ENCODE measurements around the gene OR51E2.

The OR51E2 gene

DNA sequence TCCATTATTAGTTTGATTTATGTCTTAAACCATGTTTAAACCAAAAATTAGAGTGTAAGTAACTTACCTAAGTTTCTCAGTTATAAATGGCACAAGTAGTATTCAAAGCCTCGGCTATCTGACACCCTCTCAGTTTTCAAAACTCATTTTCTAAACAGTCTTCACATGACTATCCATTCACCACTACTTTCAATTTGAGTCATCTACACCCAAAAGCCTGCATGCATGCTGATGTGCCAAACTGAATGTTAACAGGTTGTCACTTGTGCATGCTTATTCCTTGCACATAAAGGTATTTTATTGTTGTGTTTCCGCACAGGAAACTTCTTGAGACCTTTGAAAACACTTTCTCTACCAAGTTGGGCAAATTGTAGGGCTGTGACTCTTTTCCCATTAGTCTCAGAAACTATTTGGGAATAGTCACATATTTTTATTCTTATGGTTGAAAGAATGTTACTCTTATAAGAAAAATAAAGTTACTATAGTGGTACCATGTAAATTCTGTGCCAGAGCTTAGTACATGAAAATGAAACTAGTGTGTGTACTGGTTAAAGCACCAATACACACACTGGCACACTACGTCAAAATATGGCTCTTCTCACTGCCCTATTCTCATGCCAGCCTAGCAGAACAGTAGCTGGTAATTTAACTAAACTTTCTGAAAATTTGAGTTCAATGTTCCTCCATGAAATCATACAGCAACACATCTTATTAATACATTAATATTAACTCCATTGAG is 2.2 kb upstream of the OR51E2 start:
- peaks cover 26% of the 10 kb centered on the region for H3K4me1 ChIP-seq (ENCODE audit: low read depth, poor library complexity, severe bottlenecking)
- H3K79me2 ChIP-seq (ENCODE audit: insufficient read depth, low read depth) = no peaks in the 10 kb centered on the region
- H3K27ac ChIP-seq = peak overlapping the region; percentile 12; the same call in 1 of the 2 replicates
- H2AFZ ChIP-seq (ENCODE audit: low read depth) = 0 out of 2 replicates have a peak overlapping the region, but pooled peaks have one; percentile 0
- H3K36me3 ChIP-seq (ENCODE audit: insufficient read depth) = no peaks in the 10 kb centered on the region
- TF ChIP-seq, protein P1, sequence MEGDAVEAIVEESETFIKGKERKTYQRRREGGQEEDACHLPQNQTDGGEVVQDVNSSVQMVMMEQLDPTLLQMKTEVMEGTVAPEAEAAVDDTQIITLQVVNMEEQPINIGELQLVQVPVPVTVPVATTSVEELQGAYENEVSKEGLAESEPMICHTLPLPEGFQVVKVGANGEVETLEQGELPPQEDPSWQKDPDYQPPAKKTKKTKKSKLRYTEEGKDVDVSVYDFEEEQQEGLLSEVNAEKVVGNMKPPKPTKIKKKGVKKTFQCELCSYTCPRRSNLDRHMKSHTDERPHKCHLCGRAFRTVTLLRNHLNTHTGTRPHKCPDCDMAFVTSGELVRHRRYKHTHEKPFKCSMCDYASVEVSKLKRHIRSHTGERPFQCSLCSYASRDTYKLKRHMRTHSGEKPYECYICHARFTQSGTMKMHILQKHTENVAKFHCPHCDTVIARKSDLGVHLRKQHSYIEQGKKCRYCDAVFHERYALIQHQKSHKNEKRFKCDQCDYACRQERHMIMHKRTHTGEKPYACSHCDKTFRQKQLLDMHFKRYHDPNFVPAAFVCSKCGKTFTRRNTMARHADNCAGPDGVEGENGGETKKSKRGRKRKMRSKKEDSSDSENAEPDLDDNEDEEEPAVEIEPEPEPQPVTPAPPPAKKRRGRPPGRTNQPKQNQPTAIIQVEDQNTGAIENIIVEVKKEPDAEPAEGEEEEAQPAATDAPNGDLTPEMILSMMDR (conservative IDR thresholded peaks at IDR 0.05; ENCODE audit: low read depth, low read length) = no peak
- H3K27me3 ChIP-seq (ENCODE audit: insufficient read depth, low read depth) = no peaks in the 10 kb centered on the region
- H3K9ac ChIP-seq = no peak overlapping the region
- H3K4me3 ChIP-seq (IDR thresholded peaks at IDR 0.05; ENCODE audit: insufficient read depth, low read depth, low read length) = no peak overlapping the region
- peak overlapping the region; percentile 28 for H3K4me2 ChIP-seq
- no peaks in the 10 kb centered on the region for H4K20me1 ChIP-seq (ENCODE audit: insufficient read depth)

DNA sequence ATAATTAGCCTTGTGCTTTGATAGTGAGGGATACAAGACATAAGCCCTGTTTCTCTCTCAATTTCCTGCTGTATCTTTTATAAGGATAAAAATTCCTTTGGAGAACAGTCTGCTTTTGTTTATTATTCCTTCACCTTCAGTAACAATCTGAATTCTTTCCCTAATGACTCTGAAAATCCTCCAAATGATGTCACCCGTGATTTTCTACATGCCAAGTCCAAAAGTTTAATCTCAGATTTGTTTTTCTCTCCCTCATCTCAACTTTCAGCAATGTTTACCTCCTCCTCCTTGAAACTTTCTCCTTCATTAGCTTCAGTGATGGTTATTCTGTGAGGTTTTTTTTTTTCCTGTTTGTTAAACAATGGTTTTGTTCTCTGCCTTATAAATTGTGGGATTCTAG is 2.2 kb downstream of the OR51E2 start:
- Histone ChIP-seq H3K27ac (no peak overlapping the region), H3K4me2 (no peak overlapping the region), H3K36me3 (ENCODE audit: insufficient read depth) (no peaks in the 10 kb centered on the region), H3K27me3 (ENCODE audit: insufficient read depth, low read depth) (no peaks in the 10 kb centered on the region), H2AFZ (ENCODE audit: low read depth) (no peak overlapping the region), H4K20me1 (ENCODE audit: insufficient read depth) (no peaks in the 10 kb centered on the region), H3K79me2 (ENCODE audit: insufficient read depth, low read depth) (no peaks in the 10 kb centered on the region), H3K9ac (no peak overlapping the region), H3K4me3 (IDR thresholded peaks at IDR 0.05; ENCODE audit: insufficient read depth, low read depth, low read length) (no peak overlapping the region), H3K4me1 (ENCODE audit: low read depth, poor library complexity, severe bottlenecking) (peaks cover 19% of the 10 kb centered on the region)
- TF ChIP-seq, protein P1 (conservative IDR thresholded peaks at IDR 0.05; ENCODE audit: low read depth, low read length) = no peak

DNA sequence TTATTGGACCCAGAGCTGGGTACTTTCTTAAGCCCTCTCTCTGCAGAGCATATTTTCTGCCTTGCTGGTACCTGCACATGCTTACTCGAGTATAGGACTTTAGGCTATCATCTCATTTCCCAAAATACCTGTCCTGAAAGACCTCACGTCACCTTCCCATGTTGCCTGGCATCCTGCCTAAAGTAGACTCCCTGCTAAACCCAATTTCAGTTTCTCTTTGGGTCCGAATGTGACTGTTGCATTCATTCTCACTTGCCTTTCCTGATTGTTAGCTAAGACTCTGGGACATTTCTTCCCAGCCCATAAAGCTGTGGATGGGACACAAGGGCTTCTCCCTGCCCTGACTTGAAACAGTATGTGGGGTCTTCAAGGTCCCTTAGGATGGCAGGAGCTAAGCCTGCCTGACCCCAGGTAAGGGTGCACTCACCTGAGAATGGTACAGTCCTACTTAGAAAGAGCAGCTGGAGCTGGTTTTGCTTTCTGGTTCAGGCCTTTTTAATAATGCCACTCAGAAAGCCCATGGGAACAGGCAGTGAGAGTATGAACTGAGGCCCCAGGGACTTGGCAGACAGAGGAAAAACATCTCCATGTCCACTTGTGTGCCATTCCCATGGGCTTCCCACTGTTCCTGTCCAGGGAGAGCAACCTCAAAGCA is 12.9 kb downstream of the OR51E2 start:
- H3K4me3 ChIP-seq (IDR thresholded peaks at IDR 0.05; ENCODE audit: insufficient read depth, low read depth, low read length) = no peak overlapping the region
- H2AFZ ChIP-seq (ENCODE audit: low read depth) = no peak overlapping the region
- no peaks in the 10 kb centered on the region for H3K4me1 ChIP-seq (ENCODE audit: low read depth, poor library complexity, severe bottlenecking)
- no peak overlapping the region for H3K4me2 ChIP-seq
- H4K20me1 ChIP-seq (ENCODE audit: insufficient read depth) = no peaks in the 10 kb centered on the region
- H3K36me3 ChIP-seq (ENCODE audit: insufficient read depth) = no peaks in the 10 kb centered on the region
- H3K27ac ChIP-seq = no peak overlapping the region
- TF ChIP-seq, protein P1 (conservative IDR thresholded peaks at IDR 0.05; ENCODE audit: low read depth, low read length) = no peak
- H3K79me2 ChIP-seq (ENCODE audit: insufficient read depth, low read depth) = no peaks in the 10 kb centered on the region
- no peaks in the 10 kb centered on the region for H3K27me3 ChIP-seq (ENCODE audit: insufficient read depth, low read depth)
- no peak overlapping the region for H3K9ac ChIP-seq

DNA sequence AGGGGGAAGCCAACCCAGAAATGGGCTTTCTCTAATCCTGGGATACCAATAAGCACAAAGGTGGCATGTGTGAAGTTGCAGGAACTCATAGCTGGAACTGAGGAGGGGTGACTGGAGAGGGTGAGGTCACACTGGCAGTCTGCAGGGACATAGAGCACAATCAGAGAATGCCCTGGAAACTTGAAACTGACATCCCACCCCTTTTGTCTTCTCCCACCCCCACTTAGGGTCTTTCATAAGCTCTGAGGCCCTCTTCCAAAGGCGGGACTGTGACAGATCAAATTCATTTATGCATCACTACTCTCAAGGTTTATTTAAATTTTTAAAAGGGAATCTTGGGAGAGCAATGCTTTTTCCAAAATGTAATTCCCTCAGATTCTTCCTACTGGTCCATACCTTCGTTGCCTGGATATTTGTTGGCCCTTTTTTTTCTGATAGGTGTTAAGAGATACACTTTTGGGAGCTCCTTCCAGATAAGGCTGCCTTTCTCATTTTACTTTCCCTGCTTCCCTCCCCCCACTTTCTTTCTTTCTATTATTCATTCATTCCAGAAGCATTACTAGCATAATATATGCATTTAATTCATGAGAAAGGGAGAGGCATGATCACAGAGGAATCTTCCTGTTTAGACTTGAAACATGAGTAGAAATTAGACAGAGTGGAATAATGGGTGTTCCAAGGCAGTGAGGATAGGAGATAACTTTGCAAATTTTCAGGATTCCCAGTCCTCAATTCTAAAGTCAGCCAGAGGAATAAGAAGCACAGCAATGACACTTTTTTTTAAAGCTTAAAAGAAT is 14.8 kb downstream of the OR51E2 start:
- Histone ChIP-seq H3K9ac (no peak overlapping the region), H3K4me3 (IDR thresholded peaks at IDR 0.05; ENCODE audit: insufficient read depth, low read depth, low read length) (no peak overlapping the region), H3K27me3 (ENCODE audit: insufficient read depth, low read depth) (no peaks in the 10 kb centered on the region), H3K4me1 (ENCODE audit: low read depth, poor library complexity, severe bottlenecking) (no peaks in the 10 kb centered on the region), H4K20me1 (ENCODE audit: insufficient read depth) (no peaks in the 10 kb centered on the region), H3K27ac (no peak overlapping the region), H3K4me2 (no peak overlapping the region), H2AFZ (ENCODE audit: low read depth) (no peak overlapping the region), H3K36me3 (ENCODE audit: insufficient read depth) (no peaks in the 10 kb centered on the region), H3K79me2 (ENCODE audit: insufficient read depth, low read depth) (no peaks in the 10 kb centered on the region)
- TF ChIP-seq, protein P1 (conservative IDR thresholded peaks at IDR 0.05; ENCODE audit: low read depth, low read length) = no peak
